PFSK-1 (cell line): ENCODE data around the gene AKAP10.

Experiments
- FOXP2 ChIP-seq: optimal IDR thresholded peaks from 2 replicates; pipeline ENCODE3; 2011; ENCODE audit warnings: borderline replicate concordance, control low read depth, inconsistent platforms; ENCODE audit not compliant: insufficient read depth; ENCODE audit errors: extremely low read length, extremely low read depth
- POLR2AphosphoS5 ChIP-seq: IDR thresholded peaks from 2 replicates; pipeline ENCODE4 v1.6.1; 2012; ENCODE audit warnings: low read depth, mild to moderate bottlenecking, control low read depth, low read length, moderate library complexity
- SIN3A ChIP-seq: IDR thresholded peaks from 2 replicates; pipeline ENCODE4 v1.6.1; 2012; ENCODE audit warnings: mild to moderate bottlenecking, low read length, moderate library complexity, borderline replicate concordance; ENCODE audit not compliant: insufficient read depth
- TAF1 ChIP-seq: IDR thresholded peaks from 2 replicates; pipeline ENCODE4 v1.6.1; 2012; ENCODE audit warnings: low read length, control low read depth, borderline replicate concordance; ENCODE audit not compliant: insufficient read depth
- TF ChIP-seq, protein P1 (sequence below), 2 experiments: IDR thresholded peaks; 2 replicates each; pipeline versions ENCODE4 v1.6.1 to v1.8.0; 2011 to 2012; ENCODE audit warnings: low read depth in 2 of 2, low read length in 2 of 2, control low read depth in 1 of 2, inconsistent platforms in 1 of 2, mild to moderate bottlenecking in 1 of 2, moderate library complexity in 1 of 2; ENCODE audit not compliant: insufficient read depth in 1 of 2

Gene AKAP10

DNA sequence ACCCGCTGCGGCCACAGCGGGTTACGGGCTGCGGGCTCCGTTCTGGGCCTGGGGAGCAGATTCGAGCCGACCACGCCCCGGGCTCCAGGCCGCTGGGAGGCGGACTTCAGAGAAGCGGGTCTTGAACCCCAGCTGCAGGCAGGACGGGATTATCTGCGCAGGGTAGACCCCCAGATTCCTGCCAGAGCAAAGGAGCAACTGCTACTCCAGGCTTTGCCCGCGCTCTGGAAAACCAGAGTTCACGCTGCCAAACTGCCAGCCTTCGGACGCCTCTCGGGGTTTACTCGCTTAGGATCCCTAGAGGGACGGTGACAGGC, 109.6 kb downstream of the AKAP10 start:
- TF ChIP-seq TAF1, result no peak
- TF ChIP-seq FOXP2, result no peak
- TF ChIP-seq SIN3A, result no peak
- no peak for TF ChIP-seq POLR2AphosphoS5
- TF ChIP-seq, protein P1, sequence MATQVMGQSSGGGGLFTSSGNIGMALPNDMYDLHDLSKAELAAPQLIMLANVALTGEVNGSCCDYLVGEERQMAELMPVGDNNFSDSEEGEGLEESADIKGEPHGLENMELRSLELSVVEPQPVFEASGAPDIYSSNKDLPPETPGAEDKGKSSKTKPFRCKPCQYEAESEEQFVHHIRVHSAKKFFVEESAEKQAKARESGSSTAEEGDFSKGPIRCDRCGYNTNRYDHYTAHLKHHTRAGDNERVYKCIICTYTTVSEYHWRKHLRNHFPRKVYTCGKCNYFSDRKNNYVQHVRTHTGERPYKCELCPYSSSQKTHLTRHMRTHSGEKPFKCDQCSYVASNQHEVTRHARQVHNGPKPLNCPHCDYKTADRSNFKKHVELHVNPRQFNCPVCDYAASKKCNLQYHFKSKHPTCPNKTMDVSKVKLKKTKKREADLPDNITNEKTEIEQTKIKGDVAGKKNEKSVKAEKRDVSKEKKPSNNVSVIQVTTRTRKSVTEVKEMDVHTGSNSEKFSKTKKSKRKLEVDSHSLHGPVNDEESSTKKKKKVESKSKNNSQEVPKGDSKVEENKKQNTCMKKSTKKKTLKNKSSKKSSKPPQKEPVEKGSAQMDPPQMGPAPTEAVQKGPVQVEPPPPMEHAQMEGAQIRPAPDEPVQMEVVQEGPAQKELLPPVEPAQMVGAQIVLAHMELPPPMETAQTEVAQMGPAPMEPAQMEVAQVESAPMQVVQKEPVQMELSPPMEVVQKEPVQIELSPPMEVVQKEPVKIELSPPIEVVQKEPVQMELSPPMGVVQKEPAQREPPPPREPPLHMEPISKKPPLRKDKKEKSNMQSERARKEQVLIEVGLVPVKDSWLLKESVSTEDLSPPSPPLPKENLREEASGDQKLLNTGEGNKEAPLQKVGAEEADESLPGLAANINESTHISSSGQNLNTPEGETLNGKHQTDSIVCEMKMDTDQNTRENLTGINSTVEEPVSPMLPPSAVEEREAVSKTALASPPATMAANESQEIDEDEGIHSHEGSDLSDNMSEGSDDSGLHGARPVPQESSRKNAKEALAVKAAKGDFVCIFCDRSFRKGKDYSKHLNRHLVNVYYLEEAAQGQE (IDR thresholded peaks at IDR 0.05; ENCODE audit: insufficient read depth in 1 of 2, low read depth in 2 of 2, low read length in 2 of 2), result no peak

DNA sequence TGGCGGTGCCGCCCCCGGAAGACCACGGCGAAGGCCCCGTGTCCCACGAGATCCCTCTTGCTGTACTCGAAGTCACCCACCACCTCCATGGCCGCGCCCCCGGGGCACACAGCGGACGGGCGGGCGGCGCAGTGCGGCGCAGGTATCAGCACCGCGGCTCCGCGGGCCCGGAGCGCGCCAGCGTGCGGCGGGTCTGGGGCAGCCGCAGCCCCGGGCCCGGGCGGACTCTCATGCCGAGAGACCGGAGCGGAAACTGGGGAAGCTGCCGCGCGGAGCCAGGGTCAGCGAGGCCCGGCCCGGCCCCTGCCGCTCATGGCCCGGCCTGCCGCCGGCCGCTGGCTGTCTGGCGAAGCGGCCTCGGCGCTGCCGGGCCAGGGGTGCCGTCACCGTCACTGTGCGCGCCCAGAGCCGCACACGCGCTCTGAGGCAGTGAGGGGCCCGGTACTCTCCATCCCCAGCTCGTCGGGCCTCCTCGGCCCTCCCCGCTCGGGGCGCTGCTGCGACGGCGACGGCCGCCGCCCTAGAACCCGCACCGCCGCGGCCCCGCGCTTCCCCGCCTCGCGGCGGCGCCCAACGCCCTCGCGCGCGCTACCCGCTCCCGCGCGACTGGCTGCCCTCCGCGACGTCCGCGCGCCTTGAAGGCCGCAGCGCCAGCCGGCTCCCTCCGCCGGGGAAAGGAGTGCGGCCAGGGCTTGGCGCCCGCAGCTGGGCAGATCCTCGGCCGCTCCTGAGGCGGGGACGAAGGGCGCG, 110.1 kb downstream of the AKAP10 start, which contains the start of gene ULK2:
Gene ULK2 (minus strand): TSS at position 608 of the 750 bp plus-strand sequence. CDS start 519 bp downstream, at position 89.
- TF ChIP-seq FOXP2 (peak; percentile 92), POLR2AphosphoS5 (peak; percentile 64; the same call in 1 of the 2 replicates), SIN3A (no peak), TAF1 (peak; percentile 83; the same call in 1 of the 2 replicates)
- TF ChIP-seq, protein P1 (IDR thresholded peaks at IDR 0.05; ENCODE audit: insufficient read depth in 1 of 2, low read depth in 2 of 2, low read length in 2 of 2), result 0 out of 4 replicates have a peak, but pooled peaks of 1 of the 2 experiments have one; percentile 50

DNA sequence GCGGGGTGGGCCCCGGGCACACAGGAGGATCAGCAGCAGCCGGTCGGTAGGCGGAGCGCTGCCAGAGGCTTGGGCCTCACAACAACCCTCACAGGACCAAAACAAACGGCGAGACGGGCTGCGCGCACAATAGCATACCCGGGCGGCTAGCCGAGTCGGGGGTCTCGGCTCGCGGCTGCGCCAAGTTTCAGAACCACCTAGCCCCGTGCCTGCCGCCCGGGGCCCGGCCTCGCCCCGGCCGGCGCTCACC, 110.6 kb downstream of the AKAP10 start:
- TF ChIP-seq TAF1 (no peak), FOXP2 (peak; percentile 57)

DNA sequence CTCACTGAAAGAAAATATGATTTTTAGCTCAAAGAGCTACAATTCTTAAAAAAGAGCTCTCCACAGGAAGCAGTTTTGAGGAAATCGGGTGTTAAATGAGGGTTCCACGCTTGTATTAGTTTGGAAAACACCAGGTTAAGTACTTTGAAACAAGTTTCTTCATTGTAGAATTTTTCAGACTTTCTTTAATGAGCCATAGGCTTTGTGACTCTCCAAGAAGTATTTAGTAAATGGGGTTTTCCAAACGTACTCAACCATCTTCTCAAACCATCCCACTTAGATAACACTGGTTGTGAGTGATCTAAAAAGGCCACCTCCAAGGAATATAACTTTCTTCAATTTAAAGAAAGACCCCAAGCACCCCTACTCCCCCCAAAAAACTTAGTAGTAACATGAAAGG, 112.6 kb downstream of the AKAP10 start:
- no peak for TF ChIP-seq TAF1
- TF ChIP-seq, protein P1 (IDR thresholded peaks at IDR 0.05; ENCODE audit: insufficient read depth in 1 of 2, low read depth in 2 of 2, low read length in 2 of 2), result no peak
- TF ChIP-seq FOXP2, result no peak
- no peak for TF ChIP-seq POLR2AphosphoS5
- TF ChIP-seq SIN3A, result no peak

DNA sequence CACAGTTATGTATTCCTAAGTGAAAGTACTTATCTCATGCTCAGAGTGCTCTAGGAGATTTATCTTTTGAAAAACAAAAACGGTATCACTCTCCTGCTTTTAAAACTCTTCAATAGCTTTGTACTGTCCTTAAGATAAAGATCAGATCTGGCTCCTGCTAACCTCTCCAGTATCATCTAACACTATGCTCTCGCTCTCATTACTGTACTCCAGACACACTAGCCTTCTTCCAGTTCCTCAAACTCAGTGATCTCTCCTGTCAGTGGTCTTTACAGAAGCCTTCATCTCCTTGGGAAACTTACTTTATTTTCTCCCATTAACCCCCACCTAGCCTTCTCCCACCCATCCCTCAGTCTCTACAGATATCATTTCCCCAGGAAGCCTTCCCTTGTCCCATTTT, 120.0 kb downstream of the AKAP10 start:
- TF ChIP-seq TAF1 (no peak), FOXP2 (no peak), SIN3A (no peak), POLR2AphosphoS5 (no peak)
- TF ChIP-seq, protein P1 (IDR thresholded peaks at IDR 0.05; ENCODE audit: insufficient read depth in 1 of 2, low read depth in 2 of 2, low read length in 2 of 2), result no peak
